M059J (cell line): ENCODE measurements around the gene PPFIA4. TPM values are rescaled to one million over a fixed set of nuclear protein-coding genes. Genes with fewer than 3 reads are reported as not detected.

Experiments used
- DNase-seq: peaks from one replicate; pipeline ENCODE4 v3.0.0-alpha.2; 2012; ENCODE audit warnings: low read depth
- total RNA-seq: library from RNA; depleted of rRNA; stranded (reverse); fragments of >200 nt; shearing (Covaris generic); gene quantifications from 2 replicates; pipeline ENCODE4 v1.2.3, GENCODE V29; 2014

The PPFIA4 gene
- total RNA-seq, 1 experiment from 2014 or later, result 12.1 TPM

GRCh38 chr1:203082571-203083462 is 56.5 kb downstream of the PPFIA4 start:
- DNase-seq, result no peak

DNA sequence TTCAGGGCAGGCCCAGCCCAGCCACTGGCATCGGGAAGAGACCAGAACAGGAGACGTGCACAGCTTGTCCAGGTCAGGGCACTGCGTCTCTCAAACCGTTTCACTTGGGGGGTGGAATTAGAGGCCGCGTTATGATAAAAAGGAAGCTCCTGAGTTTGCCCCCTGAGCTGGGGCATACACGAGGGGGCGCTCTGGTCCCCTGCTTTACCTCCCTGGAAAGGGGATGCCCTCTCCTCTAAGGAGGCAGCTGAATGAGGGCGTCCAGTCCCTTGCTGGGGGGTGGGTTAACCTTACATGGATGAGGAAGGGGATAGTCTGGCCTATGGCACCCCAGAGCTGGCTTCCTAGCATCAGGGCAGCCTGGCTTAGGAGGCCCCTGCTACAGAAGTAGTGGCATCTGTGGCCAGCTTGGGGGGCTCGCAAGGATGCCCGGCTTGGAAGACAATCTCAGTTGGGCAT is 57.2 kb downstream of the PPFIA4 start:
- DNase-seq, result no peak

DNA sequence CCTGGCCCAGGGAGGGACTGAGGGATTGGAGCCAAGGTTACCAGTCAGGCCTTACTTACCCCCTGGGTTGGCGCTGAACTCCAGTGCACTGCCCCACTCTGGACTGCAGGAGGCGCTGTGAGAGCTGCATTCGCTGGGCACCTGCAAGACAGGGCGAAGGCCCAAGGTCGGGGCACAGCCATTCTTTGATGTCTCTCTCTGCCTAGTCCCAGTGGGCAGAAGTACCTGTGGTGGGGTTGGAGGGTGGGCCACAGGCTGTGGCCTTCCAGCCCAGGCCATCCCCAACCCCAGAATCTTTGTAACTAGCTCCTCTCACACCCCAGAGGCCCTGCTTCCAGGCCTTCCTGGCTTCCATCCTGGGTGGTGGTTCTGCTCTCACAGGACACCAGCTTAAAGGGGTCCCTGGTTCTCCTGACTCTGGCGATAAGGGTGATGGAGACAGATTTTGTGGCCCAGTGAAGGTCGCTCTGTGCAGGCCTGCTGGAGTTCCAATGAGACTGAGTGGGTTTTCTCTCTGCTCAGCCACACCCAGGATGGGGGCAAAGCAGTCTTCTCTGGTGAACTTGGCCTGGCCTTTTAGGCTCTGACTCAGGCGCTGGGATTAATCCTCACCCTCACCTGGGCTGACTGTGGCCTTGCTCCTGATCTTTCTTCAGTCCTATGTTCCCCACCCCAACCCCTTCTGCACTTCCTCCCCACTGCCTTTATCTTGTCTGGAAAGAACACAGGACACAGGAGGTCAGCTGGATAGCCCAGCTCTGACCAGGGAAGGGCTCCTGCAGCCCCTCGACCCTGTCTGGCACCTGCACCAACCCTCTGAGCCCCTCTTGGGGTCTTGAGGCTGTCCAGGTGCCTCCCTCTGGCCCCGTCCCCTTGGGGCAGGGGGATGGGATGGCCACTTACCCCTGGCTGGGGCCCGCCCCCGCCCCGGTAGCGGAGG is 58.6 kb downstream of the PPFIA4 start:
- no peak for DNase-seq

DNA sequence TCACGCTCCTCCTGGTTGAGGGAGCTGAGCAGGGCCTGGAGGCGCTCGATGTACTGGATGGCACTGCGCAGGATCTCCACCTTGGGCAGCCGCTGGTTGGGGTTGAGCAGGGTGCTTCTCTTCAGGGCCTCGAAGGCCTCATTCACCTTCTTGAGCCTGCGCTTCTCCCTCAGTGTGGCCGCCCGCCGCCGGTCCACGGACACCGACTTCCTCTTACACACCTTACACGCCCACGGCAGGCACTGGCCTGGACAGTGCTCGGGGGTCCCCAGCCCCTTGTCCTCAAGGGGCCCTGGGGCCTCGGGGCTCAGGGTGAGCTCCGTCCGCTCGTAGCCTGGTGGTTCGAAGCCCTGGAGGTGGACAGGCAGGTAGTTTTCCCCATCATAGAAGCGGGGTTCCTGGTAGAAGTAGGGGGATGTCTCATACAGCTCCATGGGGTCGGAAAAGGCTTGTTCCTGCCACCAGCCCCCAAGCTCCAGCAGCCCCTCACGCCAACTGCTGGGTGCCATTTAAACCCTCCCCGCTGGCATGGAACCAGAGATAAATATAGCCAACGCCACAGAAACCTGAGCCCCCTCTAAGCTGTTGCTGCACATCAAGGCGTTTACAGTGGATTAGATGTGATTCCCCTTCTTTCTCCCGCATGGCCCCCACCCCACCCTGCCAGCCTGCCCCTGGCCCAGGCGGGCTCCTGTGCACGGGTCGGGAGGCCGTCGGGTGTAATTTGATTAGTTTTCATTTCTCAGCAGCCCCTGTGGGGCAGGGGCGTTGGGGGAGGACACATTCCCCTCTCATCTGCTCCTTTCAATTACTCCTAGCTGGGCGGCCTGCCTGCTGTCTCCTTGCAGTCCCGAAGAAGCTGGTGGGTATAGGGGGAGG is 59.5 kb downstream of the PPFIA4 start, which contains the start of gene MYOG:
MYOG (minus strand) TSS at position 485 of the 879 bp plus-strand sequence; CDS start at position 434, 51 bp downstream.
- no peak for DNase-seq

GRCh38 chr1:203086992-203087763 is 60.9 kb downstream of the PPFIA4 start:
- DNase-seq, result no peak

GRCh38 chr1:203088441-203088840 is 62.1 kb downstream of the PPFIA4 start:
- DNase-seq, result no peak

- no peak for DNase-seq
Measured at GRCh38 chr1:203089001-203089650, 62.8 kb downstream of the PPFIA4 start.

- no peak for DNase-seq
Measured at GRCh38 chr1:203089651-203090045, 63.4 kb downstream of the PPFIA4 start.

DNA sequence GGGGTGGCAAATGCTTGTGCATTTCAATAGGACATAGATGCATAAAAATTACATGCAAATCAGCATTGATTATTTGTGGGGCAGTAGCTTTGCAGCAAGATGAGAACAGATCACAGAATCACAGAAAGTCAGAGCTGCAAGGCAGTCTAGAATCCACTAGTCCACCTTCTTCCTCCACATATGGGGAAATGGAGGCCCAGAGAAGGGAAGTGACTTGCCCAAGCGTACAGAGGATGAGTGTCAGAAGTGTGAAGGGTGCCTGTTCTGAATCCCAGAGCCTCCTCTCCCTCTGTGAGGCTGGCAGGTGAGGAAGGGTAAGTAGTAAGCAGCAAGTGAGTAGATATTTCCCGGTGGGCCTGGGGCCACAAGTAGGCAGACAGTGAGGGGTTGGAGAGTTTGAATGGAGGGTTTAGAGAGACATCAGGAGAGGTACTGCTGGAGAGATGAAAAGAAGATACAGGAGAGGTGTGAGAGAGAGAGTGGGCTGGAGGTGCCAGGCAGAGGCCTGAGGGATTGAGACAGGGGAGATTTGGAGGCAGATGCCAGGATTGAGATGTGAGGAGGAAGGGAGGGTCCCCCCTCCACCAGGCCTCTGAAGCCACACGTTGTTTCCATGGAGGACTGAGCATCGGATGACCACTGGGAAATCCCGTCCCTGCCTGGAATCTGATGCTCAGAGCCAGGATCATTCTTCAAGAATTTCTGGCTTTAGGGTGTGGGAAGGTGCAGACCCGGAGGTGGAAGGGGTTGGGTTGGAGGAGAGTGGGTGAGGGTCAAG is 64.3 kb downstream of the PPFIA4 start:
- DNase-seq, result no peak

DNA sequence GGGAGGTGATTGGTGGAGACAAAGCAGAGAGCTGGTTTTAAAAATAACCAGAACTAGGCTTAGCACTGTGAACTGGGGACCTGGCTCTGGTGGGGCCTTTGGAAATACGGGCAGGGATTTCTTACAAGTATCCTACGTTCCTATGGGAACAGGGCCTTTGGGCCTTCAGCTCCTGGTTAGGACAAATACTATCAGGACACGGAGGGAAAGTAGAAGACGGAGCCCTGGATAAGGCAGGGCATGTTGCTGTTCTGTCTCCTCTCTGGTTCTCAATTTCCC is 64.8 kb downstream of the PPFIA4 start:
- DNase-seq, result no peak

- DNase-seq, result no peak
Measured at GRCh38 chr1:203091761-203092330, 65.6 kb downstream of the PPFIA4 start.

GRCh38 chr1:203093754-203094410 is 67.6 kb downstream of the PPFIA4 start:
- peak; percentile 27 for DNase-seq

- no peak for DNase-seq
Measured at GRCh38 chr1:203095061-203095690, 68.9 kb downstream of the PPFIA4 start.

DNA sequence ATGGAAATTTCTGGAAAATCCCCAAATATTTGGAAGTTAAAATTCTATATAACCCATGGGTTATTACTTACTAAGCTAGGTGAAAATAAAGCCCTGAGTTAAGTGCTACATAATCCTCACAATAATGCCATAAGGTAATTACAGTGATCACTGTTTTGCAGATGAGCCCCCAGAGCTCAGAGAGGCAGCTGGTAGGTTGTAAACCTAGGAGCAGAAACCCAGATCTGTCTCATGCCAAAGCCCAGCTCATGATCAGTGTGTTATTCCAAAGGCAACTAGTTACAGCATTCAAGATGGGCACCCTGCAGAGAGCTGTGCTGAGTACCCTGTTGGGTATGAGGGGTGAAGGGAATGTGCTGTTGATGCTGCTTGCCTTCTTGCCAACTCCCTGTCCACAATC is 70.3 kb downstream of the PPFIA4 start:
- DNase-seq, result no peak

- no peak for DNase-seq
Measured at GRCh38 chr1:203097001-203097400, 70.7 kb downstream of the PPFIA4 start.

DNA sequence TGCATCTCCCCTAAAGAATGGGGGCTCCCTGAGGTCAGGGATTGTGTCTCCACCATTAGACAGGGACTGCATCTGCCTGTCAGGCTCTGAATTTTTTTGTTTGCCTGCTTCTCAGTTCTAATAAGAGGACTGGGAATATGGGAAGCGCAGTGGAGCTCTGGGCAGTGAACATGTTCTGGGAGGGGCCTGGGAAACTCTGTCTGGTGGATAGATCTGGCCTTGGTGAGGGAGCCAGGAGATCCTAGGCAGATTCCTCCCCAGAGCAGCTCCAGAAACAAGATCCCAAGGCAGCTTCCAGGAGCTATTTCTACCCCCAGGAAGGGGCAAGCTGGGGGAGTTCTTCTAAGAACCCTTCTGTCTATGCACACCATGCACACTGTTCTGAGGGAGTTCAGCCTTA is 72.2 kb downstream of the PPFIA4 start:
- DNase-seq, result no peak

- no peak for DNase-seq
Measured at GRCh38 chr1:203098914-203099520, 72.7 kb downstream of the PPFIA4 start.
